C4-2B (cell line): ENCODE measurements around the gene RNF10.

Experiments
- ZFX ChIP-seq: fragments of 450-650 bp; IDR thresholded peaks from 2 replicates; pipeline ENCODE4 v1.6.1; 2017
- TF ChIP-seq, protein P1 (sequence below): fragments of 450-650 bp; conservative IDR thresholded peaks from 2 replicates; pipeline ENCODE4 v1.5.1; 2017; ENCODE audit warnings: mild to moderate bottlenecking

DNA sequence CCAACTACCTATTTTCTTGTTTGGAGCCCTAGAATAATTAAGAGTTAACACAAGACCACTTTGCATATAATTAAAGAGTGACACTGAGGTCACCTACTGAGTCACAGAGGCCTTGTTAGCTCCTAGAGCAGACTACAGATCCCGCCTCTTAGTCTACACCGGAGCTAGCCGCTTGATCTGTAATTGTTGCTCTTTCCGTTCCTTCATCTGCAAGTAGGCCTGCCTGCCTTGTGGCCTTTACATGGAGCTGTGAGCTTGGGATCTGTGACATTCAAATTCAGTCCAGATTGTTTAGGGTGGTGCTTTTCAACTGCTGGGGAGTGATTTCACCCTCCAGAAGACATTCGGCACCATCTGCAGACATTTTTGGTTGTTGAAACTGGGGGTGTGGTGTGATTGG lies 43.8 kb upstream of the RNF10 start:
- TF ChIP-seq, protein P1, sequence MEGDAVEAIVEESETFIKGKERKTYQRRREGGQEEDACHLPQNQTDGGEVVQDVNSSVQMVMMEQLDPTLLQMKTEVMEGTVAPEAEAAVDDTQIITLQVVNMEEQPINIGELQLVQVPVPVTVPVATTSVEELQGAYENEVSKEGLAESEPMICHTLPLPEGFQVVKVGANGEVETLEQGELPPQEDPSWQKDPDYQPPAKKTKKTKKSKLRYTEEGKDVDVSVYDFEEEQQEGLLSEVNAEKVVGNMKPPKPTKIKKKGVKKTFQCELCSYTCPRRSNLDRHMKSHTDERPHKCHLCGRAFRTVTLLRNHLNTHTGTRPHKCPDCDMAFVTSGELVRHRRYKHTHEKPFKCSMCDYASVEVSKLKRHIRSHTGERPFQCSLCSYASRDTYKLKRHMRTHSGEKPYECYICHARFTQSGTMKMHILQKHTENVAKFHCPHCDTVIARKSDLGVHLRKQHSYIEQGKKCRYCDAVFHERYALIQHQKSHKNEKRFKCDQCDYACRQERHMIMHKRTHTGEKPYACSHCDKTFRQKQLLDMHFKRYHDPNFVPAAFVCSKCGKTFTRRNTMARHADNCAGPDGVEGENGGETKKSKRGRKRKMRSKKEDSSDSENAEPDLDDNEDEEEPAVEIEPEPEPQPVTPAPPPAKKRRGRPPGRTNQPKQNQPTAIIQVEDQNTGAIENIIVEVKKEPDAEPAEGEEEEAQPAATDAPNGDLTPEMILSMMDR = no peak
- TF ChIP-seq ZFX = no peak
